Activated naive CD8-positive, alpha-beta T cell treated with anti-CD3 and anti-CD28 coated beads, Interleukin-2, amount 50 U/mL, for 16 hours (primary cell): ENCODE data around the gene NCKAP1.
"Not testable (repeated sequence)": the region's sequence is repeated elsewhere in the genome, so short reads cannot be mapped to it uniquely, and the experiment has no call there.

Experiments
- DNase-seq: peaks from one replicate; pipeline ENCODE4 v3.0.0-alpha.2; 2020; ENCODE audit warnings: low read depth, low spot score

Gene NCKAP1

GRCh38 chr2:182999348-183000028, 38.8 kb downstream of the NCKAP1 start:
- no peak for DNase-seq

DNA sequence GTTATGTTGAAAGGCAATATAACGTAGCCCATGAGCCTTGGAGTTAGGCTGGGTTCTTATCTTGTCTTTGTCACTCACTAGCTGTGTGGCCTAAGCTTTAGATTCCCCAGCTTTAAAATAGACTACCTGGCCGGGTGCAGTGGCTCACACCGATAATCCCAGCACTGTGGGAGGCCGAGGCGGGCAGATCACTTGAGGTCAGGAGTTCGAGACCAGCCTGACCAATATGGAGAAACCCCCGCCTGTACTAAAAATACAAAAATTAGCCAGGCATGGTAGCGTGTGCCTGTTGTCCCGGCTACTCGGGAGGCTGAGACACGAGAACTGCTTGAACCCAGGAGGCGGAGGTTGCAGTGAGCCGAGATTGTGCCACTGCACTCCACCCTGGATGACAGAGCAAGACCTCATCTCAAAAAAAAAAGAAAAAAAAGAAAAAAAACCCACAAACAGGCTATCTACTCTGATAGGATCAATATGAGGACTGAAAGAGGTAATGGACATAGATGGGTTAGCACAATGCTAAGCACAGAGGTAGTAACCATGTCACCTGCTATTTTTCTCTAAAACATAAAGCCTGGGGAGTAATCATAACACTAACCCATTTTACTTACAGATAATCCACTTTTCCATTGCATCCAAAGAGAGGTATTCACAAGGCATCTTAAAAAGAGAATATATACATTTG, 43.9 kb downstream of the NCKAP1 start:
- no peak for DNase-seq

- DNase-seq: no peak
Observed at GRCh38 chr2:182982941-182983340, 55.3 kb downstream of the NCKAP1 start.

GRCh38 chr2:182981475-182981874, 56.8 kb downstream of the NCKAP1 start:
- not testable (repeated sequence) for DNase-seq

DNA sequence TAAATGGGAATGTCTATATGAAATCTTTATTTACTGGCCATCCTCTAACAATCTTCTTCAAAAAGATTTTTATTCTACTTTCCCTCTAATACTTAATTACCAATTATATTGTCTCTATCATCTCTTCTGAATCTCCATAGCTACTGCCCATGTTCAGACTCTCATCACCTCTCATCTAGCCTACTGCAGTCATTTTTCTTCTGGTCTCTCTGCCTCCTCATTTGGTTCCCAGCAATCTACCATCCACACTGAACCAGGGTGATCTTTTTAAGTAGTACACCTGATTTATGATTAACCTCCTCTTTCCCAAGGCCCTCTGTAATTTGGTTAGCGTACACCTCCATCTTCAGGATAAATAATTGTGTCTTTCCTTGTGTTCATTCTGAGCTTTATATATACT, 57.6 kb downstream of the NCKAP1 start:
- DNase-seq: no peak

GRCh38 chr2:182980115-182980514, 58.1 kb downstream of the NCKAP1 start:
- no peak for DNase-seq

DNA sequence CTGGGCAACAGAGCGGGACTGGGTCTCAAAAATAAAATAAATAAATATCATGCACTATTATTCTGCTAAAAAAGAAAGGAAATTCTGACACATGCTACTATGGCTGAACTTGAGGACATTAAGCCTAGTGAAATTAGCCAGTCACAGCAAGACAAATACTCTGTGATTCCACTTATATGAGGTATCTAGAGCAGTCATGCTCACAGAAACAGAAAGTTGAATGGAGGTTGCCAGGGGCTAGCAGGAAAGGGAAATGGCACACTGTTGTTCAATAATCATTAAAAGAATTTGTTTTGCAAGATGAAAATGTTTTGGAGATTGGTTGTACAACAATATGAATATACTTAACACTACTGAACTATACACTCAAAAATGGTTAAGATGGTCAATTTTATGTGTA, 60.8 kb downstream of the NCKAP1 start:
- DNase-seq: no peak

GRCh38 chr2:182973441-182974352, 64.6 kb downstream of the NCKAP1 start:
- DNase-seq: no peak

- no peak for DNase-seq
Observed at GRCh38 chr2:182972548-182972942, 65.7 kb downstream of the NCKAP1 start.

DNA sequence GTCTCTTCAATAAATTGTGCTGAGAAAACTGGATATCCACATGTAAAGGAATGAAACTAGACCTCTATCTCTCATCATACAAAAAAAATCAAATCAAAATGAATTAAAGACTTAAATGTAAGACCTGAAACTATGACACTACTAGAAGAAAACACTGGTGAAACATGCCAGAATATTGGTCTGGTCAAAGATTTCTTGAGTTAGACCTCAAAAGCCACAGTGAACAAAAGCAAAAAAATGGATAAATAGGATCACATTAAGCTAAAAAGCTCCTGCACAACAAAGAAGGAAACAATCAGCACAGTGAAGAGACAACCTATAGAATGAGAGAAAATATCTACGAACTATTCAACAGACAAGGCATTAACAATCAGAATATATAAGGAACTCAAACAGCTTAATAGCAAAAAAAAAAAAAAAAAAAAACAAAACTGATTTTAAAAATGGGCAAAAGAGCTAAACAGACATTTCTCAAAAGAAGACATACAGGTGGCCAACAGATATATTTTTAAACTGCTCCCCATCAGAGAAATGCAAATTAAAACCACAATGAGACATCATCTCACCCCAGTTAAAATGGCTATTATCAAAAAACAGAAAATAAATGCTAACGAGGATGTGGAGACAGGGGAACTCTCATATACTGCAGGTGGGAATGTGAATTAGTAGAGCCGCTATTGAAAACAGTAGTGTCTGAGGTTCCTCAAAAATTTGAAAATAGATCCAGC, 66.3 kb downstream of the NCKAP1 start:
- DNase-seq: no peak

GRCh38 chr2:182970486-182970885, 67.8 kb downstream of the NCKAP1 start:
- DNase-seq: no peak

DNA sequence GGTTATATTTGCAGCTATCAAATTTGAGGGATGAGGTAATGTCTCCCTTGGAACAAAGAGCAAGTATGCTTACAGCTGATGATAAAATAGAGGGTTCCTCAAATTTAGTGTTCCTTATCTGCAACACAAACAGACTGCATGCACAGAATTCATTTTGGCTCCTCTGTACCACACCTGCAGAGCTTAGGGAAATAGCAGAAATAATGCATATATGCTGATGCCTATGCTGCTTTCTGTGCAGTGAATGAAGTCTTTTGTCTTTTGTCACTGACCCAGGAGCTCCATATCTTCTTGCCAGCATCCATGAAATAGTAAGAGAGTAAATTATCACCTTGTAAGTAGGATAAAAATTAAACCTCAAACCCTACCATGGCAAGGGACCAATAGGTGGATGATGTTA, 69.8 kb downstream of the NCKAP1 start:
- DNase-seq: no peak

GRCh38 chr2:182966356-182966755, 71.9 kb downstream of the NCKAP1 start:
- DNase-seq: not testable (repeated sequence)

GRCh38 chr2:182962641-182963040, 75.6 kb downstream of the NCKAP1 start:
- DNase-seq: no peak

DNA sequence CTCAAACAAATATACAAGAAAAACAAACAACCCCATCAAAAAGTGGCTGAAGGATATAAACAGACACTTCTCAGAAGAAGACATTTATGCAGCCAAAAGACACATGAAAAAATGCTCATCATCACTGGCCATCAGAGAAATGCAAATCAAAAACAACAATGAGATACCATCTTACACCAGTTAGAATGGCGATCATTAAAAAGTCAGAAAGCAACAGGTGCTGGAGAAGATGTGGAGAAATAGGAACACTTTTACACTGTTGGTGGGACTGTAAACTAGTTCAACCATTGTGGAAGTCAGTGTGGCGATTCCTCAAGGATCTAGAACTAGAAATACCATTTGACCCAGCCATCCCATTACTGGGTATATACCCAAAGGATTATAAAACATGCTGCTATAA, 77.4 kb downstream of the NCKAP1 start:
- DNase-seq: not testable (repeated sequence)

DNA sequence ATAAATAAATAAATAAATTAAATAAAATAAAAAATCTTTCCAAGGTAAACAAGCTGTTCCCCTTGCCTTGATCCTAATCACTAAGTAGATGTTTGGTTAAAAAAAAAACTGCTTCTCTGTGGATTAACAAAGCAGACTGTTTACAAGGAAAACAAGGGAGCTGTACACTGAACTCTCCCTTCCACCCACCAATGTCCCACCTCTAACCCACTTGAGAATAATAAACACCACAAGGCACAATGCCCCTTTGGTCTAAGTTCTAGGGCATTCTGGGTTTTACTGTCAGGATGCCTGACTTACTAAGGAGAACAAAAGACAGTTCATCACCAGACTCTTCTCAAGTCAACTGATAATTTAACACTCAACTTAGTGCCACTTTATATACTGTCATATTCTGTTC, 83.5 kb downstream of the NCKAP1 start:
- DNase-seq: no peak

- no peak for DNase-seq
Observed at GRCh38 chr2:182952741-182953450, 85.4 kb downstream of the NCKAP1 start.

DNA sequence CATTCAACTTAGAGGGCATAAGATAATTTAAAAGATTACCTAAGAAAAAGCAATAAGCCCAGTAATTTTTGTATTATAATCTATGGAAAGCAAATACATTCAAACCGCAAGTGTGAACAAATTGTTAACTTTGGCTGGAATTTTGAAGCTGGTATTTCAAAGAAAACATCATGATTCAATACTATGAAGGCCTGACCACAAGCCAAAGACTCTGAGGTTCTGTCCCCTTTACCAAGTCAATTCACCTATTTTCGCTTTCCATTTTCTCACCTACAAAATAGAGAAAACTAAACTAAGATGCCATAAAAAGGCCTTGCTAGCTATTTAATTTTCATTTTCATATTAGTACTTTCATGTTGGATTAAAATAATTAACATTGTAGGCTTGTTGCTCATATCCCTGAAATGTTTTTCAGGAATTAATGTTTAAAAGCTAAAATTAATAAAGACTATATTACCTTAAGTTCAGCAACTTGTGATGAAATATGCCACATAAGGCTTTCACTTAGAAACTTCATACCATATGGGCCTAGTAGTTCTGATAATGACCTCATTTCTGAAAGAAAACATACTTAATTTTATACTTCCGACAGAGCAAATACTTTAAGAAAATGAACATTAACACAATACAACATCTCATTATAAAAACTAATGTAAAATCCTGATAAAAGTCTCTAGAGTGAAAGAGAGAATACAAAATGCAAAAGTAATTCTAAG, 86.2 kb downstream of the NCKAP1 start:
- DNase-seq: no peak

GRCh38 chr2:182950546-182950945, 87.7 kb downstream of the NCKAP1 start:
- no peak for DNase-seq

DNA sequence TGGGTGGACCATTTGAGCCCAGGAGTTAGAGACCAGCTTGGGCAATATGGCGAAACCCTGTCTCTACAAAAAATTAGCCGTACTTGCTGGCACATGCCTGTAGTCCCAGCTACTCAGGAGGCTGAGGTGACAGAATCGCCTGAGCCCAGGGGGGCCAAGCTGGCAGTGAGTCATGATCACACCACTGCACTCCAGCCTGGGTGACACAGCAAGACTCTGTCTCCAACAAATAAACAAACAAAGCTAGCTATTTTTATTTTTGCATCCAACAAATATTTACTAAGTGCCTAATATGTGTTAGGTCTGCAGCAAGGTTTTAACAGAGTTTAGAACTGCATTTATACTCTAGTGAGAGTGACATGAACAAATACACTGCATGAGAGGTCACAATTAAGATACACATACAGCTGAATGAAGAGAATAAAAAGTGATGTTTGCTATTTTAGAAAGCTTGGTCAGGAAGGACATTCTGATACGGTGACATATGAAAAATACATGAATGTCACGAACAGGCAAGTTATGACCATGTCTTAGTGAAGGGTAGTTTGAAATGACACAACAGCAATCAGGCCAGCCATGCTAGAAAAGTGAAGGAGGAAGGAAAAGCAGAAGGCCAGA, 88.6 kb downstream of the NCKAP1 start:
- DNase-seq: no peak
